Measurements from ENCODE around the gene PLBD2.

Gene PLBD2

GRCh38 chr12:113358381-113359132, at the start of gene PLBD2:
Gene PLBD2, plus strand, starts transcription at chr12:113358587. Its CDS starts 14 bp downstream, at chr12:113358601.
- Histone ChIP-seq H3K4me1 (ENCODE audit: insufficient read depth, low read length) (peaks cover 5% of the 10 kb centered on the region; the same call in 1 of the 2 replicates), H3K9me3 (ENCODE audit: insufficient read depth, low read depth, low read length) (no peaks in the 10 kb centered on the region), H3K27ac (ENCODE audit: low read length) (no peak within 1 kb of the TSS), H3K36me3 (ENCODE audit: insufficient read depth, low read depth, low read length) (0 out of 2 replicates have a peak, but pooled peaks cover 3% of the 10 kb centered on the region), H3K4me3 (ENCODE audit: low read length) (peak within 1 kb of the TSS; percentile 81), H3K9ac (ENCODE audit: low read depth, low read length) (peak within 1 kb of the TSS; percentile 78; the same call in 1 of the 2 replicates), H3K27me3 (ENCODE audit: insufficient read depth, low read length) (no peaks in the 10 kb centered on the region)

GRCh38 chr12:113310489-113310888, 47.9 kb upstream of the PLBD2 start:
- Histone ChIP-seq H3K9me3 (ENCODE audit: insufficient read depth, low read depth, low read length) (no peaks in the 10 kb centered on the region), H3K4me3 (ENCODE audit: low read length) (no peak overlapping the region), H3K9ac (ENCODE audit: low read depth, low read length) (no peak overlapping the region), H3K27ac (ENCODE audit: low read length) (no peak overlapping the region), H3K27me3 (ENCODE audit: insufficient read depth, low read length) (no peaks in the 10 kb centered on the region), H3K4me1 (ENCODE audit: insufficient read depth, low read length) (no peaks in the 10 kb centered on the region), H3K36me3 (ENCODE audit: insufficient read depth, low read depth, low read length) (no peaks in the 10 kb centered on the region)

- Histone ChIP-seq H3K4me1 (ENCODE audit: insufficient read depth, low read length) (no peaks in the 10 kb centered on the region), H3K36me3 (ENCODE audit: insufficient read depth, low read depth, low read length) (peaks cover 10% of the 10 kb centered on the region), H3K9me3 (ENCODE audit: insufficient read depth, low read depth, low read length) (no peaks in the 10 kb centered on the region), H3K27ac (ENCODE audit: low read length) (no peak overlapping the region), H3K9ac (ENCODE audit: low read depth, low read length) (no peak overlapping the region), H3K4me3 (ENCODE audit: low read length) (no peak overlapping the region), H3K27me3 (ENCODE audit: insufficient read depth, low read length) (no peaks in the 10 kb centered on the region)
Observed at GRCh38 chr12:113314121-113314529, 44.3 kb upstream of the PLBD2 start.

- Histone ChIP-seq H3K36me3 (ENCODE audit: insufficient read depth, low read depth, low read length) (peaks cover 10% of the 10 kb centered on the region), H3K9me3 (ENCODE audit: insufficient read depth, low read depth, low read length) (no peaks in the 10 kb centered on the region), H3K4me1 (ENCODE audit: insufficient read depth, low read length) (no peaks in the 10 kb centered on the region), H3K27ac (ENCODE audit: low read length) (no peak overlapping the region), H3K27me3 (ENCODE audit: insufficient read depth, low read length) (no peaks in the 10 kb centered on the region), H3K9ac (ENCODE audit: low read depth, low read length) (no peak overlapping the region), H3K4me3 (ENCODE audit: low read length) (no peak overlapping the region)
Observed at GRCh38 chr12:113315358-113315757, 43.0 kb upstream of the PLBD2 start.

- Histone ChIP-seq H3K27me3 (ENCODE audit: insufficient read depth, low read length) (no peaks in the 10 kb centered on the region), H3K4me3 (ENCODE audit: low read length) (no peak overlapping the region), H3K4me1 (ENCODE audit: insufficient read depth, low read length) (no peaks in the 10 kb centered on the region), H3K9ac (ENCODE audit: low read depth, low read length) (no peak overlapping the region), H3K36me3 (ENCODE audit: insufficient read depth, low read depth, low read length) (peaks cover 10% of the 10 kb centered on the region), H3K9me3 (ENCODE audit: insufficient read depth, low read depth, low read length) (no peaks in the 10 kb centered on the region), H3K27ac (ENCODE audit: low read length) (no peak overlapping the region)
Observed at GRCh38 chr12:113316155-113316554, 42.2 kb upstream of the PLBD2 start.

- Histone ChIP-seq H3K27me3 (ENCODE audit: insufficient read depth, low read length) (no peaks in the 10 kb centered on the region), H3K27ac (ENCODE audit: low read length) (no peak overlapping the region), H3K9me3 (ENCODE audit: insufficient read depth, low read depth, low read length) (no peaks in the 10 kb centered on the region), H3K36me3 (ENCODE audit: insufficient read depth, low read depth, low read length) (peaks cover 10% of the 10 kb centered on the region), H3K4me3 (ENCODE audit: low read length) (no peak overlapping the region), H3K9ac (ENCODE audit: low read depth, low read length) (no peak overlapping the region), H3K4me1 (ENCODE audit: insufficient read depth, low read length) (no peaks in the 10 kb centered on the region)
Observed at GRCh38 chr12:113317122-113317521, 41.3 kb upstream of the PLBD2 start.

GRCh38 chr12:113318046-113318656, 40.2 kb upstream of the PLBD2 start:
- Histone ChIP-seq H3K27me3 (ENCODE audit: insufficient read depth, low read length) (no peaks in the 10 kb centered on the region), H3K27ac (ENCODE audit: low read length) (no peak overlapping the region), H3K9me3 (ENCODE audit: insufficient read depth, low read depth, low read length) (no peaks in the 10 kb centered on the region), H3K4me3 (ENCODE audit: low read length) (no peak overlapping the region), H3K9ac (ENCODE audit: low read depth, low read length) (no peak overlapping the region), H3K36me3 (ENCODE audit: insufficient read depth, low read depth, low read length) (peaks cover 10% of the 10 kb centered on the region), H3K4me1 (ENCODE audit: insufficient read depth, low read length) (no peaks in the 10 kb centered on the region)

GRCh38 chr12:113318900-113319628, 39.3 kb upstream of the PLBD2 start:
- H3K27ac ChIP-seq (ENCODE audit: low read length) = no peak overlapping the region
- H3K9me3 ChIP-seq (ENCODE audit: insufficient read depth, low read depth, low read length) = no peaks in the 10 kb centered on the region
- peaks cover 10% of the 10 kb centered on the region for H3K36me3 ChIP-seq (ENCODE audit: insufficient read depth, low read depth, low read length)
- H3K4me1 ChIP-seq (ENCODE audit: insufficient read depth, low read length) = no peaks in the 10 kb centered on the region
- H3K9ac ChIP-seq (ENCODE audit: low read depth, low read length) = no peak overlapping the region
- H3K27me3 ChIP-seq (ENCODE audit: insufficient read depth, low read length) = no peaks in the 10 kb centered on the region
- no peak overlapping the region for H3K4me3 ChIP-seq (ENCODE audit: low read length)

- Histone ChIP-seq H3K36me3 (ENCODE audit: insufficient read depth, low read depth, low read length) (peaks cover 10% of the 10 kb centered on the region), H3K27me3 (ENCODE audit: insufficient read depth, low read length) (no peaks in the 10 kb centered on the region)
Observed at GRCh38 chr12:113320401-113320800, 38.0 kb upstream of the PLBD2 start.

GRCh38 chr12:113322343-113322742, 36.0 kb upstream of the PLBD2 start:
- no peak overlapping the region for H3K4me3 ChIP-seq (ENCODE audit: low read length)
- no peak overlapping the region for H3K9ac ChIP-seq (ENCODE audit: low read depth, low read length)
- H3K27me3 ChIP-seq (ENCODE audit: insufficient read depth, low read length) = no peaks in the 10 kb centered on the region
- no peak overlapping the region for H3K27ac ChIP-seq (ENCODE audit: low read length)
- no peaks in the 10 kb centered on the region for H3K9me3 ChIP-seq (ENCODE audit: insufficient read depth, low read depth, low read length)
- peaks cover 10% of the 10 kb centered on the region for H3K36me3 ChIP-seq (ENCODE audit: insufficient read depth, low read depth, low read length)
- H3K4me1 ChIP-seq (ENCODE audit: insufficient read depth, low read length) = no peaks in the 10 kb centered on the region

More at GRCh38 chr12:113320401-113320800, 38.0 kb upstream of the PLBD2 start:
- Histone ChIP-seq H3K9ac (ENCODE audit: low read depth, low read length) (no peak overlapping the region), H3K4me3 (ENCODE audit: low read length) (no peak overlapping the region), H3K27ac (ENCODE audit: low read length) (no peak overlapping the region), H3K9me3 (ENCODE audit: insufficient read depth, low read depth, low read length) (no peaks in the 10 kb centered on the region), H3K4me1 (ENCODE audit: insufficient read depth, low read length) (no peaks in the 10 kb centered on the region)

GRCh38 chr12:113325916-113326315, 32.5 kb upstream of the PLBD2 start:
- no peaks in the 10 kb centered on the region for H3K36me3 ChIP-seq (ENCODE audit: insufficient read depth, low read depth, low read length)
- H3K4me3 ChIP-seq (ENCODE audit: low read length) = no peak overlapping the region
- H3K9ac ChIP-seq (ENCODE audit: low read depth, low read length) = no peak overlapping the region
- no peak overlapping the region for H3K27ac ChIP-seq (ENCODE audit: low read length)
- no peaks in the 10 kb centered on the region for H3K9me3 ChIP-seq (ENCODE audit: insufficient read depth, low read depth, low read length)
- no peaks in the 10 kb centered on the region for H3K4me1 ChIP-seq (ENCODE audit: insufficient read depth, low read length)
- no peaks in the 10 kb centered on the region for H3K27me3 ChIP-seq (ENCODE audit: insufficient read depth, low read length)
